Mesothelial cell of epicardium (in vitro differentiated cells): ENCODE results near the gene GMDS. TPM values are rescaled to one million over a fixed set of nuclear protein-coding genes. Genes with fewer than 3 reads are reported as not detected.

ENCODE experiments used
- DNase-seq, 2 experiments: peaks; one replicate each; pipeline ENCODE4 v3.0.0; 2021; ENCODE audit warnings: low spot score in 2 of 2; ENCODE audit not compliant: unreplicated experiment in 2 of 2
- H3K27ac Mint-ChIP-seq: 2 replicates; pipeline ENCODE4 v1.8.0; 2021; ENCODE audit warnings: mixed read lengths
- H3K27me3 Mint-ChIP-seq: 2 replicates; pipeline ENCODE4 v1.8.0; 2021; ENCODE audit warnings: low read depth, mixed read lengths
- H3K36me3 Mint-ChIP-seq: 2 replicates; pipeline ENCODE4 v1.8.0; 2021; ENCODE audit warnings: mixed read lengths
- H3K4me1 Mint-ChIP-seq: 2 replicates; pipeline ENCODE4 v1.8.0; 2021; ENCODE audit warnings: mixed read lengths
- H3K4me3 Mint-ChIP-seq: 2 replicates; pipeline ENCODE4 v1.8.0; 2021; ENCODE audit warnings: mild to moderate bottlenecking, moderate library complexity, mixed read lengths
- H3K9me3 Mint-ChIP-seq: 2 replicates; pipeline ENCODE4 v1.8.0; 2021; ENCODE audit warnings: mixed read lengths
- CTCF ChIP-seq: fragments of 200-600 bp; sonication (generic); IDR thresholded peaks from one replicate; pipeline ENCODE4 v1.5.0; 2021; ENCODE audit warnings: antibody characterized with exemption; ENCODE audit not compliant: unreplicated experiment
- total RNA-seq: library from RNA; stranded (reverse); gene quantifications from 3 replicates; pipeline ENCODE4 v1.2.1, GENCODE V29; 2021

Gene GMDS
- total RNA-seq, 1 donor from 2014 or later = 39.9 TPM

GRCh38 chr6:2054516-2055067, 190.8 kb downstream of the GMDS start:
- Mint-ChIP-seq H3K4me3 (no peak overlapping the region), H3K4me1 (peaks cover 2% of the 10 kb centered on the region), H3K27ac (no peak overlapping the region), H3K9me3 (peaks cover 11% of the 10 kb centered on the region), H3K27me3 (no peaks in the 10 kb centered on the region), H3K36me3 (peaks cover 11% of the 10 kb centered on the region)
- no peak for TF ChIP-seq CTCF
- DNase-seq = no peak

GRCh38 chr6:2053691-2054090, 191.7 kb downstream of the GMDS start:
- no peaks in the 10 kb centered on the region for H3K27me3 Mint-ChIP-seq
- no peak for DNase-seq
- H3K36me3 Mint-ChIP-seq = peaks cover 15% of the 10 kb centered on the region
- H3K27ac Mint-ChIP-seq = no peak overlapping the region
- peaks cover 14% of the 10 kb centered on the region for H3K9me3 Mint-ChIP-seq
- H3K4me3 Mint-ChIP-seq = no peak overlapping the region
- peaks cover 2% of the 10 kb centered on the region for H3K4me1 Mint-ChIP-seq
- TF ChIP-seq CTCF = no peak

- Mint-ChIP-seq H3K36me3 (peaks cover 25% of the 10 kb centered on the region), H3K27ac (no peak overlapping the region), H3K9me3 (peaks cover 24% of the 10 kb centered on the region), H3K4me3 (no peak overlapping the region), H3K4me1 (peaks cover 16% of the 10 kb centered on the region), H3K27me3 (no peaks in the 10 kb centered on the region)
- no peak for TF ChIP-seq CTCF
- DNase-seq = no peak
These were observed 197.6 kb downstream of the GMDS start for GRCh38 chr6:2047855-2048254.

GRCh38 chr6:2044192-2044591, 201.2 kb downstream of the GMDS start:
- Mint-ChIP-seq H3K4me1 (peaks cover 29% of the 10 kb centered on the region), H3K27ac (no peak overlapping the region), H3K9me3 (peaks cover 10% of the 10 kb centered on the region), H3K4me3 (no peak overlapping the region), H3K27me3 (no peaks in the 10 kb centered on the region), H3K36me3 (peaks cover 11% of the 10 kb centered on the region)
- no peak for DNase-seq
- no peak for TF ChIP-seq CTCF

GRCh38 chr6:2042956-2043648, 202.3 kb downstream of the GMDS start:
- H3K27ac Mint-ChIP-seq = no peak overlapping the region
- H3K27me3 Mint-ChIP-seq = no peaks in the 10 kb centered on the region
- TF ChIP-seq CTCF = no peak
- peaks cover 10% of the 10 kb centered on the region for H3K36me3 Mint-ChIP-seq
- H3K4me1 Mint-ChIP-seq = peaks cover 32% of the 10 kb centered on the region
- H3K4me3 Mint-ChIP-seq = no peak overlapping the region
- H3K9me3 Mint-ChIP-seq = peaks cover 10% of the 10 kb centered on the region
- DNase-seq = no peak
